Measurements from ENCODE around the gene QSER1.
"Not testable (repeated sequence)": the region's sequence is repeated elsewhere in the genome, so short reads cannot be mapped to it uniquely, and the experiment has no call there.

QSER1 gene

GRCh38 chr11:33025339-33025722, 132.7 kb downstream of the QSER1 start:
- no peak overlapping the region for H3K27ac ChIP-seq
- TF ChIP-seq, protein P1, sequence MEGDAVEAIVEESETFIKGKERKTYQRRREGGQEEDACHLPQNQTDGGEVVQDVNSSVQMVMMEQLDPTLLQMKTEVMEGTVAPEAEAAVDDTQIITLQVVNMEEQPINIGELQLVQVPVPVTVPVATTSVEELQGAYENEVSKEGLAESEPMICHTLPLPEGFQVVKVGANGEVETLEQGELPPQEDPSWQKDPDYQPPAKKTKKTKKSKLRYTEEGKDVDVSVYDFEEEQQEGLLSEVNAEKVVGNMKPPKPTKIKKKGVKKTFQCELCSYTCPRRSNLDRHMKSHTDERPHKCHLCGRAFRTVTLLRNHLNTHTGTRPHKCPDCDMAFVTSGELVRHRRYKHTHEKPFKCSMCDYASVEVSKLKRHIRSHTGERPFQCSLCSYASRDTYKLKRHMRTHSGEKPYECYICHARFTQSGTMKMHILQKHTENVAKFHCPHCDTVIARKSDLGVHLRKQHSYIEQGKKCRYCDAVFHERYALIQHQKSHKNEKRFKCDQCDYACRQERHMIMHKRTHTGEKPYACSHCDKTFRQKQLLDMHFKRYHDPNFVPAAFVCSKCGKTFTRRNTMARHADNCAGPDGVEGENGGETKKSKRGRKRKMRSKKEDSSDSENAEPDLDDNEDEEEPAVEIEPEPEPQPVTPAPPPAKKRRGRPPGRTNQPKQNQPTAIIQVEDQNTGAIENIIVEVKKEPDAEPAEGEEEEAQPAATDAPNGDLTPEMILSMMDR (IDR thresholded peaks at IDR 0.05): no peak
- H3K36me3 ChIP-seq: no peaks in the 10 kb centered on the region
- DNase-seq: no peak
- H3K4me1 ChIP-seq: no peaks in the 10 kb centered on the region
- H3K27me3 ChIP-seq: no peaks in the 10 kb centered on the region
- no peaks in the 10 kb centered on the region for H3K9me3 ChIP-seq
- H3K4me3 ChIP-seq: no peak overlapping the region
- intact Hi-C loops (cut with DNase I; ENCODE audit: low total_unique reads): no loop called here

DNA sequence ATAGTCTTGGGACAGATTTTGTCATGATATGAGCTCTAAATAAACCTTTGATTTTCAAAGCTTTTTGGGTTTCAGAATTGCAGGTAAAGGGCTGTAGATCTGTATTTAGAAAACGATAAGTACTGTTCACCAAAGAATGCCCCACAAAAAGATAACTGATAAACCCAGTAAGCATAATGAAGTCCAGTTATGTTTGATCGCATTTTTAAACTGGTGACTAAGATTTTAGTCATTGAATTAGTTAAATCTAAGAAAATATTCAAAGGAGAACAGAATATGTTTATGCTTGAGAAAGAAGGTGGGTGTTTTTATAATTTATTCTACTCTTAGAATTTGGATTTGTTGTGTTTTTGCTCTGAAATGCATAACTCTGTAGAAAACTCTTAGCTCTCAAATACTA, 134.6 kb downstream of the QSER1 start:
- TF ChIP-seq, protein P1 (IDR thresholded peaks at IDR 0.05): no peak
- intact Hi-C loops (cut with DNase I; ENCODE audit: low total_unique reads): no loop called here
- DNase-seq: no peak
- no peak overlapping the region for H3K27ac ChIP-seq
- no peaks in the 10 kb centered on the region for H3K9me3 ChIP-seq
- H3K4me3 ChIP-seq: no peak overlapping the region
- no peaks in the 10 kb centered on the region for H3K4me1 ChIP-seq
- H3K36me3 ChIP-seq: no peaks in the 10 kb centered on the region
- no peaks in the 10 kb centered on the region for H3K27me3 ChIP-seq

- Histone ChIP-seq H3K4me3 (no peak overlapping the region), H3K4me1 (no peaks in the 10 kb centered on the region), H3K36me3 (no peaks in the 10 kb centered on the region), H3K27me3 (no peaks in the 10 kb centered on the region), H3K9me3 (no peaks in the 10 kb centered on the region), H3K27ac (no peak overlapping the region)
- no peak for DNase-seq
- intact Hi-C loops (cut with DNase I; ENCODE audit: low total_unique reads): no loop called here
- TF ChIP-seq, protein P1 (IDR thresholded peaks at IDR 0.05): no peak
These were observed 135.4 kb downstream of the QSER1 start for GRCh38 chr11:33027846-33028536.

DNA sequence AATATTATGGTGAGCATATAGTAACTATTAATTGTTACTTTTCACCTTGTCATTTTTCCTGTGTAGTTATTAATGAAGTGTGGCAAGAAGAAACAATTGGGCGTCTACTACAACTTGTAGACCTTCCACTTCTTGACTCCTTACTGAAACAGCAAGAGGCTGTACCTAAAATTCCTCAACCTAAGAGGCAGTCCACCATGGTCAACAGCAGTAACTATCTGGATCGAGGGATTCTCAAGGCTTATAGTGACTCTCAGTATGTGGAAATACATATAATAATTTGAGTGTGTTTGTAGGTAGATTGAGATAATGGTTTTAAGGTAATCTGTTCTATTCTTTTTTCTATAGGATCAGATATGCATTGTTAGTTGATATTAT, 135.9 kb downstream of the QSER1 start:
- no peaks in the 10 kb centered on the region for H3K36me3 ChIP-seq
- H3K4me3 ChIP-seq: no peak overlapping the region
- no peak overlapping the region for H3K27ac ChIP-seq
- no peaks in the 10 kb centered on the region for H3K9me3 ChIP-seq
- intact Hi-C loops (cut with DNase I; ENCODE audit: low total_unique reads): no loop called here
- H3K27me3 ChIP-seq: no peaks in the 10 kb centered on the region
- DNase-seq: no peak
- TF ChIP-seq, protein P1 (IDR thresholded peaks at IDR 0.05): no peak
- H3K4me1 ChIP-seq: no peaks in the 10 kb centered on the region

GRCh38 chr11:33029218-33029617, 136.6 kb downstream of the QSER1 start:
- DNase-seq; H3K4me3 ChIP-seq; H3K4me1 ChIP-seq; H3K27me3 ChIP-seq; intact Hi-C loops (cut with DNase I; ENCODE audit: low total_unique reads); H3K27ac ChIP-seq; H3K9me3 ChIP-seq; H3K36me3 ChIP-seq: not testable (repeated sequence)

All from tibial artery (tissue), 4 donors.